HG03066 (cell line): ENCODE data around the gene SMAD1.
A peak's percentile ranks its signal among the peaks of the same experiment; 100 is the strongest.

Experiments
- ATAC-seq: cut with Tn5 transposase; IDR thresholded peaks from one replicate; pipeline ENCODE4 v1.9.1; 2021; ENCODE audit warnings: low read depth; ENCODE audit not compliant: unreplicated experiment

Gene SMAD1

DNA sequence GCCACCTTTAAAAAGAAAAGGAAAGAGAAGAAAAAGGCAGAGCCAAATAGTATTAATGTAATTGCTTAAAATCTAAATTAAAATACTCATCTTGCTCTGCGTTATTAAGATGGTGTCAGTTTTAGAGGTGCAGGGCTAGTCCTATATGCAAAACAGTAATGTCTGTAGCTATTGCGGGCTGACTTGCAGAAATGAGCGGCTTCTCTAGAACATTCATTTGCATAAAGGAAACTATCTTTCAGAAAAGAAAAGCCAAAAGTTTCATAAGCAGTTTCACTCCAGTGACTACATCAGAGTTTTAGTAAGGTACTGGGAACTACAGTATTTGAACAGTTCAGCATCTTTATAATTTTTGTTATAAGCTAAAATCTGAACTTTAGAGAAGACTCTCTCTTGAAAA is 6.0 kb downstream of the SMAD1 start:
- peak; percentile 89 for ATAC-seq

DNA sequence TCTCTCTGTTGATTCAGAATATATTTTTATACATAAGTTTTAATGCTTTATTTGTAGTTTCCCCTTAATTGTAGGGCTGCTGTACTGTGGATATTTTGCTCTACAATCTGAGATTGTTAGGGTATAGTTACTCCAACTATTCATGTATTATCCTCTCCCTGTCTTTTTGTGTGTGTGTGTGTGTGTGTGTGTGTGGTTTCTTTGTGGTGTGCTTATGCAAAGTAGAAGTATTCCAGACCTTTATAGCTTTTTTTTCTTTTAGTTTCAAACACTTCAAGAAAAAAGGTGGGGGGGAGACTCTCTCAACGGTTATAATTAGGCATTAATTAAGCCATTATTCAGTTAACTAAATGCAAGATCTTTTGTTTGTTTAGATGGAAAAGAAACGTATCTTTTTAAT is 6.7 kb downstream of the SMAD1 start:
- no peak for ATAC-seq

DNA sequence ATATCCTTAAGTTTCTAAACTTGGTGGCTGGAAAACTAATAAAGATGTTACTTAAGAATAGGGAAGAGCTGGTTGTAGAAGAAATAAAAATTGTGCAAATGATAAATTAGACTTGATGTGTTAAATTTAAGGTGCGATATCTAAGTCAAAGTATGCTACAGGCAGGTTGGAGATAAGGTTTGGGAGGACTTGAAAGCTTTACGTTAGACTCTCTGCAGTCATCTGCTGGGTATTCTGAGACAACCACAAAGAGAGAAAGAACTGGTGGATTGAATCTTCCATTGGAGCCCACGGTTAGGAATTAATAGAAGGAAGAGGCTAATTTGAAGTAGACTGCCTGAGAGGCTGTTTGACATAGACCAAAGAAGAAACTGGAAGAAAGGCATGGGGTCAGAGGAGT is 7.9 kb downstream of the SMAD1 start:
- ATAC-seq = no peak

DNA sequence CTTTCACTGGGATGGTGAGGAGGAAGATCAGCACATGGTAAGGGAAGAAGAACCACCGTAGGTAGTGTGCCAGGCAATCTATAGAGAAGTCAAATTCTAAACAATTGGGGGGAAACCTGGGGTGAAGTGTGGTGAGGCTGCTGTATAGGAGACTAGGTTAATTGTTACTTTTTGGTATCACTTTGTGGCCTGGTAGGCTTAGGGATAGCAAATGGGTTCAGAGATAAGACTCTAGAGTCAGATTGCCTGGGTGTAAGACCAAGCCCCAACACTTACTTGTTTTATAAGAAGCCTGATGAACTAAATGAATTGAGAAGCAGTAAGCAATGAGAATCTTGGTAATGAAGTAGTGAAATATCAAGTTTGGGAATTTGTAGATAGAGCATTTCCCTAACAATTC is 8.7 kb downstream of the SMAD1 start:
- no peak for ATAC-seq

DNA sequence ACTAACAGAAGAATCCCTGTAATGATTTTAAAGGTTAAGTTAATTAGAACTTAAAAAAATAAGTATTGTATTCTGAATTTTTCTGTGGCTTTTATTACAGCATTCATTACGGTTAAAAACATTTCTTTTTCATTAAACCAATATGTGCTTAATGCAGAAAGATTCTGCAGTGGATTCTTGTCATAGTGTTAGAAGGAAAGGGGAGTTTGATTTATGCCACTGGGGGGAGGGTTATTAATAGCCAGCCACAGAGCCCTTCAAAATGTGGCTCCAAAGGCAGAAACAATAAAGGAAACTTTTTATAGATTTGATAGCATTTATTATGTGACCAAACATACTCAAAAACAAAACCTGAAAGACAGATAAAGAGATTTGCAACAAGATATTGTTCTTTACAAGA is 9.1 kb downstream of the SMAD1 start:
- no peak for ATAC-seq

DNA sequence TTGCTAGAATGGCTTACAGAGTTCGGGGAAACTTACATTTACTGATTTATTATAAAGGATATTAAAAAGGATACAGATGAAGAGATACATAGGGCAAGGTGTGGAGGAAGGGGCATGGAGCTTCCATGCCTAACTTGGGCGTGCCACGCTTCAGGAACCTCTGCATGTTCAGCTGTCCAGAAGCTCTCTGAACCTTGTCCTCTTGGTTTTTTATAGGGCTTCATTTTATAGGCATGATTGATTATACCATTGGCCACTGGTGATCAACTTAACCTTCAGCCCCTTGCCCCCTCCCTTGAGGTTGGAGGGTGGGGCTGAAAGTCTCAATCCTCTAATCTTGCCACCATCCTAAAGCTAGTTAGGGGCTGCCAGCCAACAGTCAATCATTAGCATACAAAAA is 10.7 kb downstream of the SMAD1 start:
- ATAC-seq = no peak

DNA sequence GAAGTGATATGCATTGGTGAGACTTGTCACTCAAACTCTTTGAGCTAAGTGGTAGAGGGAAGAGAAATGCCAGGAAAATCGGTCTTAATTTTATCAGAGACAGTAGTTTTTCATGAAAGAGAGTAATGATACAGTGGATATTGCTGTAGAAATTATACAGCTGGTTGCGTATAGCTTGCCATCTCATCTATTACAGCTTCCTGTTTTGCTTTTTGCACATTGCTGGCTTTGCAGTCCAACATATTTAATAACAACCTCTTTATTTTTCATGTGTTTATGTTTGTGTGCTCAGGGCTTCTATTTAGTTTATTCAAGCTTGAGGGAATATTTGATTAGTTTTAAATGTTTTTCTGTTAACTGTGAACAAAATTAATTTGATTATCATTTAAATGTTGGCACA is 11.5 kb downstream of the SMAD1 start:
- no peak for ATAC-seq

DNA sequence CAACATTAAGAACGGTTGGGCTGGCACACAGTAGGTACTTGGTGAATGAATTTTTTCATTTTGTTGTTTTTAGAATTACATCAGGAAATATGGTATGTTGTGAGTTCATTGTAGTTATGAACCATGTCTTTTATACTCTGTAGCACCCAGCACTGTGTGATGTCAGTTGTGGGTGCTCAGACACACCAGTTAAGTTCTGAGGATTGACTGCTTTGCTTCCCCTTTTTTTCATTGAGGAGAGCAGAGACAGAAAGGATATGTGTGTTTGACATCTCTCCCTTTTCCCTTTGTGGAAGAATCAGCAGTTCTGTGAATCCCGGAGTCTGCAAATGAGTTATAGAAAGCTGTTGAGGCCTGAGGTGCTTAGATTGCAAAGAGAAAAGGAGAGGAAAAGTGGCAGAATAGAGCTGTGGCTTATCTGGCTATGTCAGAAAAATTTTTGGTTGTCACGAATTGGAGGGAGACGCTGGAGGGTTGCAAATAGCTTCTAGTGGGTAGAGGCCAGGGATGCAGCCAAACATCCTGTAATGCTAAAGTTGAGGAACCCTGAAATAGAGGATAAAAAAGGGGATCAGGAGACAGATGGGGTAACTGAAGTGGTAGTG is 13.1 kb downstream of the SMAD1 start:
- ATAC-seq = no peak

DNA sequence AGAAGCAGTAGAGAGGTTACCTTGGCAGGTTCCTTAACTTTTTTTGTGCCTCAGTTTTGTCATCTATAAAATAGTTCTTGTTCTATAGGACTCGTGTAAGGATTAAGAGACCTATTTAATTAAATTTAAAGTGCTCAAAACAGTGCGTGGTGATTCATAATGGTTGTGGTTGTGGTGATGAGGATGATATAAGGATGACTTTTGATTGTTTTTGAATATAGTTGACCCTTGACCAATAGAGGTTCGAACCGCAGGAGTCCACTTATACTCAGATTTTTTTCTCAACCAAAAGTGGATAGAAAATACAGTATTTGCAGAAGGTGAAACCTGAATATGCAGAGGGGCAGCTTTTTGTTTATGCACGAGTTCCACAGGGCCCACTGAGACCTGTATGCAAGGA is 14.6 kb downstream of the SMAD1 start:
- no peak for ATAC-seq

DNA sequence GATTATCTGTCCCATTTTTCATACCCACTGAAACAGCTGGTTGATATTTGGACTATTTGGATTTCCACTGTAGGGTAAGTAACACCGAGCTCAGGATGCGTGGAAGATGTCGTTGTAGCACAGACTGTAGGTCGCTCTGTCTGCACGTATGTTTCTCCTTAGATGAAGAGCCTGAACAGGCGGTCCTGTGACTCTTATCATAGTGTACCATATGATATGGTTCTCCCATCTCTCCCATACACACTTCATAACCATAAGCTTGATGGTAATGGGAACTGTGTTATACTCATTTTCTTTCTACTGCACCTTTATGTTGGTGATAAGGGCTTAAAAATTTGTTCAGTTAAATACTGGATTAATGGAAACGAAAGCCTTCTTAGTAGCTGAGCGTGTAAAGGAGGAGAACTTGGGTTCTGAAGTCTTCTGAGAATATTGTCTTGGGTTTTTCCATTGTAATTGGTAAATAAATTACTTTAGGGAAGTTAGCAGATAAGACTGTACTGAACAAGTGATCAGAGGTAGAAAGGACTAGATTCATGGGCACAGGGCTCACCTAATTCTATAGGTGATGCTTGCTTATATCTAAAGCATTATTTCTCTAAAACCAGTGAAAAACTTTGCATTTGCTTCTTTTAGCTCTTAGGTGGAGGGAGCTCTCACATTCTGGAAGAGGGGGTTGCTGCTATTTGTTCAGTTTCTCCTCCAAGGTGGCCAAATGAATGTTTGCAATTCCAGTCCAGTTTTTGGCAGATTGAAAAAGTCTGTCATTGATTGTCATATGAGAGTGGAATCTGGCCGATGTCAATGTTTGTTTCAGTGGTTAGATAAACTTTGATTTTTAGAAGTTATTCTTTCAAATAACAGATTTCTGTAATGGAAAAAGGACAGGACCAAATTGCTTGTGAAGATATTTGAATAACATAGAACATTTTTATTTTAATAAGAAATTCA is 15.8 kb downstream of the SMAD1 start:
- ATAC-seq = no peak

DNA sequence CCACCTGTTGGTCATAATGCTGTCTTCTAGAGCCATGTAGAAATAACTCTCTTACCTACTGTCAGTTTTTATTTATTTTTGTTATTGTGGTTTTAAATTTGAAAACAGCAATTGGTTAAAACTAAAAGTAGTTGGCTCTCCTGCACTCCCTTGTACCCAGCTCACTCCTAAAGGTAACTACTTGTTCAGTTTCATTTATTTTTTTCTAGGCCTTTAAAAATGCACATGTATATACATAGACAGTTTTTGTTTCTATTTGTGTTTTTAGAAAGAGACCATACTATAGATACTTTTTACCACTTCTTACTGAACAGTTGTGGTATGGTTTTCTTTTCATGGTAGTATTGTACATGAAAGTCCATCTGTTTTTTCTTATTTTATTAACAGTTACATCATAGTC is 16.8 kb downstream of the SMAD1 start:
- ATAC-seq = peak; percentile 75

DNA sequence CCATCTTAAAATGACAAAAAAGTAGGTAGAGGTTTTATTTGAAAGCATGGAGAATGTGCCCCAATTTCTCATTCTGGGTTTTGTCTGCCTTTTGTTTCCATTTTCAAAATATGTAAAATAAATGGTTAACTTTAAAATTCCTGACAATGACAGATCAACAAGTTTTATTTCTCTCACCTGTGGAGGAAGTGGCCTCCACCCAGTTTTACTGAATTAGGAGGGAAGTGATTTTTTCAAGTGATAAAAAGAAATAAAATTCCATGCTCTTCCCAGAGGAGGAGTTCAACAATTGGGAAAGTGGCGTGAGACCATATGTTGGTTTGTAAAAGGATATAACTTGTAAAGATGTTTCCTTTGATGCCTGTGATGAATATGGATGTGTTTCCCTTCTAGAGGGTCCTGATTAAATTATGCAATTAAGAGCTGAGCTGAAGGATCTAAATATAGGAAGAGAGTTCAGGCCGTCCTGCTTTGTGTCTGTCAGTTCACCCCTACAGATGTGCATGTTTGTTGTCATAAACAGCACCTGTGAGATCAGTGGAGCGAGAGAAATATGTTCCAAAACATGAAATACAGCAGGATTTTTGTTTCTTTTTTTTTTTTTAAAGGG is 19.5 kb downstream of the SMAD1 start:
- ATAC-seq = peak; percentile 47

DNA sequence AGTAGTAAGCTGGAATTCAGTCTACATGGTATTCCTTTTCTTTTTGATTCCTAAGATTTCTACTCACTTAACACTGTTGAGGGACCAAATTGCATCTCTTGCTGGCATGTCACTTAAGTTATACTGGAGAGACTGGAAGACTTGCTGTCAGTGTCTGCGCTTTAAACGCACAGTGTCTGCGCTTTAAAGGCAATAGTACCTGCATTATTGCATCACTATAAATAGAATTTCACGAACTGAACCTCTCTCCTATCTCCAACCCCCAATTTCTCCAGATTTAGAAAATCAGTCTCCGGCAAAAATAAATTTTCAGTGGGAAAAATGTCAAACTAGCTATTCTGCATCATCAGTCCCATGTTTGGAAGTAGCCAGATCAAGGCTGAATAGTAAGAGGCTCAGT is 21.2 kb downstream of the SMAD1 start:
- ATAC-seq = no peak

DNA sequence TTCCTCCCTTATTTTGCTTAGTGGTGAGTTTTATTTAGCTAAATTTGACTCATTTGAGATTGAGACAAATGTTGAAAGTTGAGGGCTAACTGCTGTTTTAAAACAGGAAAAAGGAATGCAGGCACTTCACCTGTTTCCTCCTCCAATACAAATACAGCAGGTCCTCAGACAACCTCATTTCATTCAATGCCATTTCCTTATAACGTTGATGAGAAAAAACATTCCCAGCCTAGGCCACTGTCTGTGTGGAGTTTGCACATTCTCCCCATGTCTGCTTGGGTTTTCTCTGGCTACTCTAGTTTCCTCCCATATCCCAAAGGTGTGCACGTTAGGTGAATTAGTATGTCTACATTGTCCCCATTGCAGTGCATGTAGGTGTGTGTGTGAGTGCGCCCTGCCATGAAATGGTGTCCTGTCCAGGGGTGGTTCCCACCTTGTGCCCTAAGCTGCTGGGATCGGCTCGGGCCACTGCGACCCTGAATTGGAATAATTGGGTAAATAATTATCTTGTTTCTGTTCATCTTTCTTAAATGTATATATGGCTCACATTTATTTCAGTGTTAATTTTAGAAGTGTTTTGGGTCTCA is 21.9 kb downstream of the SMAD1 start:
- ATAC-seq = no peak

DNA sequence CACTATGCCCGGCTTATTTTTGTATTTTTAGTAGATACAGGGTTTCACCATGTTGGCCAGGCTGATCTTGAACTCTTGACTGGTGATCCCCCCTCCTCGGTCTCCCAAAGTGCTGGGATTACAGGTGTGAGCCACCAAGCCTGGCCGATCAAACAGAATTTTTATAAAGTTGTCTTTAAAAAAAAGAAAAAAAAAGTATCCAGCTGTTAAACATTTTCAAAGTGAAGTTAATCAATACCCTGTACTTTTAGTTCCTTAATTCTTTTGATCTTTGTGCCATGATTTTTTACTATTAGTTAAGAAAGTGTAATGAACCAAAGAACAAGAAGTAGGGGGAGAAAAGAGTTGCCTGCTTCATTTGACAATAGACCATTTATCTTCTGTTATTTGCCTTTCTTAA is 24.3 kb downstream of the SMAD1 start:
- no peak for ATAC-seq

DNA sequence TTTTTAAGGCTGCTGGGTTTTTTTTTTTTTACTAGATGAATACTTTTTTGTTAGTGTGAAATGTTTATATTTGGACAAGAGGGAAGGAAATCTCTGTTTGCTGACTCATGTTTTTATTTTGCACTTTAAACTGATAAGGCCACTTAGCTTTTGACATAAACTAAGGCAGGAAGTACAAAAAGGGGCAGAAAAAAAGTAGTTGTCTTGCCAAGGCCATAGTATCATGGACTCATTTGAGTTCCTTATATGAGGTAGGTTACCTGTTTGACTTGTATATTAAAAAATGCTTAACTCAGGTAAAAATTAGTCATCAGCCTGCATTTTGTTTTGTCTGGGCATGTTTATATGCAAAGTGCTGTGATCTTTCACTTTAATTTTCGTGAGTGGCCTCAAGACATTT is 26.0 kb downstream of the SMAD1 start:
- no peak for ATAC-seq

DNA sequence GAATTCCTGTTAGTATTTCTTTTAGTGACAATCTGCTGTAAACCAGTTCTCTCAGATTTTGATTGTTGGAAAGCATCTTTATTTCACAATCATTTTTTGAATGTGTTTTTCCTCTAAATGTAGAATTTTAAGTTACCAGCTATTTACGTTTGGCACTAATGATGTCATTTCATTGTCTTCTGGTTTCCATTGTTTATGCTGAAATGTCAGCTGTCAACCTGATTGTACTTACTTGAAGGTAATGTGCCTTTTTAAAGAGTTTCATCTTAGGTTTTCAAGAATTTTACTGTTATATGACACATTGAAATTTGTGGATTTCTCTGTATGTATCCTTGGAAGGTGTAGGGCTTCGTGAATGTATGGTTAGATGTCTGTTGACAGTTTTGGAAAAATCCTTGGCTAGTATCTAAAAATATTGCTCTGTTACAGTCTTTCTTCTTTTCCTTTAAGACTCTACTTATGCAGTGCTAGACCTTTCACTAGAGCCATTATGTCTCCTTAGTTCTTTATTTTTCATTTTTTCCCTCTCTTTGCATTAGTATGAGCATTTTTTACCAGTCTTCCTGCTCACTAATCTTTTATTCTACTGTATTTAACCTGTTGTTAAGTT is 30.4 kb downstream of the SMAD1 start:
- no peak for ATAC-seq

DNA sequence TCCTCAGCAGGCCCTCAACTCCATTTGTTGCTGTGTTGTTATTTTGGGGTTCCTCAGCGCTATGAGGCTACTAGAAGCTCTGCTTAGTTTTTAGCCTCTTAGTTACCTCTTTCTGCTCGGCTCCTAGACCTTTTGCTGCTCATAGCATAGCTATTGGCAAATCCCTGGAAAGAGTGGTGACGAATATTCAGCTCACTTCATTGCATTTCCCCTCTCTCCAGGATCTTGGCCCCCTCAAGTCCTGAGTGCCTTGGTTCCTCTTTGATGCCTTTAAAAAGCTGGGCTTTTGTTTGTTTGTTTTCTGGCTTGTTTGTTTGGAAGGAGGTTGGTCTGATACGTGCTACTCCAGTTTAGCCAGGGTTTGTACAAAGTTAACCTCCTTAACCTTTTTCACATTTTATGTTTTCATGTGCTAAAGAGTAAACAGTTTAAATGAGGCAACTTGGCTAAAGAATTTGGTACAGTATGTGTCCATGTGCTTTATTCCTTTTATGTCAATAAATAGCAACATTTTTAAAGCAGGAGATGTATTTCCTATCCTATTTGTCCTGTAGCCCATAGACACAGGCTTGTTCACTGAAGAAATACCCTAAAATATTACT is 31.5 kb downstream of the SMAD1 start:
- ATAC-seq = no peak

DNA sequence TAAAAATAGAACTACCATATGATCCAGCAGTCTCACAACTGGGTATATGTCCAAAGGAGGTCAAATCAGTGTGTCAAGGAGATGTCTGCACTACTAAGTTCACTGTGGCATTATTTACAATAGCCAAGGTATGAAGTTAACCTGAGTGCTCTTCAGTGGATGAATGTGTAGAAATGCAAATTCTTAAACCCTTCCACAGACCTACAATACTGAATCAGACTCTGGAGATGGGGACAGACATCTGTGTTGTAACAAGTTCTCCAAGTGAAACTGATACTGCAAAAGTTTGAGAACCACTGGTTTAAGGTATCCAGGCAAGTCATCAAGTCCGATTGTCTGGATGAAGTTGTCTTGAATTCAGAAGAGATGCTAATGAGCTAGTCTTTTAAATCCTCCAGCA is 38.5 kb downstream of the SMAD1 start:
- no peak for ATAC-seq

DNA sequence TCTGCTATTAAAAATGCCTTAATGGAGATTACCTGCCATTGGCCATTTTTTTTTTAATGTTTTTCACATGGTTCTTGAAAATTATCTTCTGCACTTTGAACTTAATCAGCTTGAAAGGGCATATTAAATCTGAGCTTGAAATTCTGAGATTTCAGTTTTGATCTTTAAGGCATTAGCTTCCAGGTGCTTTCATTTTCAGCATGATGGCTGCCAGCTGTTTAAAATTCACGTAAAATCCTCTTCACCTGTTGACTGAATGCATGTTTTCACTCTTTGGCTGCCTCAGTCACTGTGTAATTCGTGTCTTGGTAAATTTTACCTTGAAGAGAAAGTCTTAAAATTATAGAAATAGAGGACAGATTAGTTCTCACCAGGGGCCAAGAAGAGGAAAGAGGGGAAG is 39.6 kb downstream of the SMAD1 start:
- ATAC-seq = no peak

DNA sequence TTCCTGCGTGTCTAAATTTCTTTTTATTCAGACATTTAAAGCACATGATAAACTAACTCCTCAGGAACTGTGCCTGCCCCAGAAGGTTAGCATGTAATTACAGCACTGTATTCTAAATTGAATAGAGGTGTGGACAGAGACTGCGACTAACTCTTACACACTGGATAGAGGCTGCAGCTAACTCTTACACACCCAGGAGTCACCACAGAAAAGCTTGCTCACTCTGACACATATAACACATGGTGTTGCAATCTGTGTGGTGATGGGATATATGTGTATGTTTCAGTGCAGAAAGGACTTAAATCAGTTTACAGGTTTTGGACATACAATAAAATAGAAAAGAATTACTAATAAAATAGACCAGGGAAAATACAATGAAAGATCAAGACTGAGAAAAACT is 41.5 kb downstream of the SMAD1 start:
- no peak for ATAC-seq
